GM23338 (cell line): ENCODE measurements around the gene ROBO1. TPM values are rescaled to one million over a fixed set of nuclear protein-coding genes. Genes with fewer than 3 reads are reported as not detected.

Experiments
- ATAC-seq: fragments of 200-7000 bp; cut with Tn5 transposase; 3 replicates; pipeline ENCODE4 v1.9.1; 2020
- DNase-seq: peaks from one replicate; pipeline ENCODE4 v3.0.0-alpha.2; 2015; ENCODE audit warnings: low spot score
- H2AFZ ChIP-seq: fragments of 200-600 bp; sonication (generic); 2 replicates; pipeline ENCODE4 v1.8.0; 2016; ENCODE audit warnings: antibody characterized with exemption, mild to moderate bottlenecking, moderate library complexity
- H3F3A ChIP-seq: fragments of 200-600 bp; sonication (generic); replicated peaks from 2 replicates; pipeline ENCODE4 v1.8.0; 2017; ENCODE audit warnings: antibody characterized with exemption, mixed run types, low read depth
- H3K27ac ChIP-seq: fragments of 200-600 bp; sonication (generic); 2 replicates; pipeline ENCODE4 v1.6.1; 2016; ENCODE audit warnings: low read depth
- H3K27me3 ChIP-seq: fragments of 200-600 bp; sonication (generic); 2 replicates; pipeline ENCODE4 v1.8.0; 2016; ENCODE audit warnings: mild to moderate bottlenecking, mixed run types, moderate library complexity; ENCODE audit not compliant: insufficient read depth
- H3K36me3 ChIP-seq: fragments of 200-600 bp; sonication (generic); 2 replicates; pipeline ENCODE4 v1.8.0; 2016; ENCODE audit warnings: mild to moderate bottlenecking; ENCODE audit not compliant: insufficient read depth
- H3K4me1 ChIP-seq: fragments of 200-600 bp; sonication (generic); 2 replicates; pipeline ENCODE4 v1.8.0; 2016; ENCODE audit warnings: mild to moderate bottlenecking, moderate library complexity; ENCODE audit not compliant: insufficient read depth
- H3K4me2 ChIP-seq: fragments of 200-600 bp; sonication (generic); 2 replicates; pipeline ENCODE4 v1.7.1; 2017; ENCODE audit warnings: mixed run types
- H3K4me3 ChIP-seq: fragments of 200-600 bp; sonication (generic); 2 replicates; pipeline ENCODE4 v1.6.1; 2016; ENCODE audit warnings: mixed run types
- H3K79me2 ChIP-seq: fragments of 200-600 bp; sonication (generic); replicated peaks from 2 replicates; pipeline ENCODE4 v1.8.0; 2017; ENCODE audit warnings: mild to moderate bottlenecking; ENCODE audit not compliant: insufficient read depth
- H3K9me2 ChIP-seq: fragments of 200-600 bp; sonication (generic); 2 replicates; pipeline ENCODE4 v1.8.0; 2017; ENCODE audit not compliant: insufficient read depth
- H4K20me1 ChIP-seq: fragments of 200-600 bp; sonication (generic); replicated peaks from 2 replicates; pipeline ENCODE4 v1.8.0; 2017; ENCODE audit warnings: mild to moderate bottlenecking; ENCODE audit not compliant: insufficient read depth
- H3K27ac Mint-ChIP-seq: 2 replicates; pipeline ENCODE4 v1.8.0; 2020; ENCODE audit warnings: inconsistent platforms, mild to moderate bottlenecking, moderate library complexity, mixed read lengths
- H3K27me3 Mint-ChIP-seq: 3 replicates; pipeline ENCODE4 v1.8.0; 2022; ENCODE audit warnings: low read depth, mild to moderate bottlenecking, moderate library complexity, mixed read lengths, inconsistent platforms; ENCODE audit not compliant: insufficient read depth, poor library complexity
- H3K36me3 Mint-ChIP-seq: 3 replicates; pipeline ENCODE4 v1.8.0; 2021; ENCODE audit warnings: low read depth, mild to moderate bottlenecking, inconsistent platforms, moderate library complexity, mixed read lengths
- H3K4me1 Mint-ChIP-seq: 3 replicates; pipeline ENCODE4 v1.8.0; 2020; ENCODE audit warnings: mild to moderate bottlenecking, inconsistent platforms, mixed read lengths
- H3K4me3 Mint-ChIP-seq: 3 replicates; pipeline ENCODE4 v1.8.0; 2021; ENCODE audit warnings: moderate library complexity, mild to moderate bottlenecking, inconsistent platforms, mixed read lengths
- H3K9me3 Mint-ChIP-seq: 3 replicates; pipeline ENCODE4 v1.8.0; 2020; ENCODE audit warnings: moderate library complexity, mild to moderate bottlenecking, inconsistent platforms, mixed read lengths
- EZH2phosphoT487 ChIP-seq: fragments of 200-600 bp; sonication (generic); IDR thresholded peaks from one replicate; pipeline ENCODE4 v1.8.1; 2018; ENCODE audit warnings: antibody characterized with exemption; ENCODE audit not compliant: unreplicated experiment
- JUNB ChIP-seq: IDR thresholded peaks from one replicate; pipeline ENCODE4 v1.6.1; 2016; ENCODE audit warnings: antibody characterized with exemption; ENCODE audit not compliant: unreplicated experiment
- STAT1 ChIP-seq: IDR thresholded peaks from one replicate; pipeline ENCODE4 v1.6.1; 2016; ENCODE audit warnings: antibody characterized with exemption; ENCODE audit not compliant: unreplicated experiment
- ZNF331 ChIP-seq: fragments of 250-450 bp; sonication (Bioruptor Pico); IDR thresholded peaks from 2 replicates; pipeline ENCODE4 v1.5.0; 2020; ENCODE audit warnings: low read depth, mild to moderate bottlenecking, moderate library complexity
- polyA plus RNA-seq: library from polyadenylated mRNA; unstranded; fragments of >200 nt; fragmentation: Nextera tagmentation; extraction: Ambion mirVana; gene quantifications from 2 replicates; pipeline ENCODE4 v1.2.1, GENCODE V29; 2016
- total RNA-seq: library from RNA; depleted of rRNA; stranded (reverse); fragments of >200 nt; shearing (Covaris generic); gene quantifications from 2 replicates; pipeline ENCODE4 v1.2.3, GENCODE V29; 2014
- TF ChIP-seq, protein P1 (sequence below), 2 experiments: fragments of 200-600 bp in 1 of 2; sonication (generic) in 1 of 2; conservative IDR thresholded peaks; 2 replicates each; pipeline versions ENCODE4 v1.5.1 to v1.6.1; 2016 to 2017; ENCODE audit warnings: antibody characterized with exemption in 2 of 2, low read depth in 2 of 2, mild to moderate bottlenecking in 2 of 2, moderate library complexity in 1 of 2
- TF ChIP-seq, protein P2 (sequence below): IDR thresholded peaks from 2 replicates; pipeline ENCODE4 v1.6.1; 2016; ENCODE audit warnings: antibody characterized with exemption
- TF ChIP-seq, protein P3 (sequence below): fragments of 250-450 bp; sonication (Bioruptor Pico); IDR thresholded peaks from 2 replicates; pipeline ENCODE4 v1.5.0; 2020; ENCODE audit warnings: mild to moderate bottlenecking, moderate library complexity

Gene ROBO1
- total and polyA plus RNA-seq, 2 experiments from 2014 or later: 19.2 to 78.3 TPM

DNA sequence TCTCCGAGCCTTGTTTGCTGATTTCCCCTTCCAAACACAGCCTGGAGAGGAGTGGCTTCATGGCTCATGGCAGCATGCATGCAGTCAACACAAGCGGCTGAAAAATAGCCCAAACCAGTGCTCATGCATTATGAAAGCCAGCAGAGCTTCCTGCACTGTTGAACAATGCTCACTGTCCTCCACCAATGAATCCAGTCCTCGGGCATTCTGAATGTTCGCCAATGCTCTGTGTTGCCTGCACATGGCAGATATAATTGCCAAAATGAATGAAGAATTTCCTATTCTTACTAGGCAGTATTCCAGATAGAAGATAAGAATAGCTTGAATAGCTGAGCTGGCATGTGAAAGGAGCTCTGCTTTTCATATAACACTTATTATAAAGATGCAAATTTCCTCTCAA, 252.7 kb downstream of the ROBO1 start (continued):
- TF ChIP-seq, protein P1, sequence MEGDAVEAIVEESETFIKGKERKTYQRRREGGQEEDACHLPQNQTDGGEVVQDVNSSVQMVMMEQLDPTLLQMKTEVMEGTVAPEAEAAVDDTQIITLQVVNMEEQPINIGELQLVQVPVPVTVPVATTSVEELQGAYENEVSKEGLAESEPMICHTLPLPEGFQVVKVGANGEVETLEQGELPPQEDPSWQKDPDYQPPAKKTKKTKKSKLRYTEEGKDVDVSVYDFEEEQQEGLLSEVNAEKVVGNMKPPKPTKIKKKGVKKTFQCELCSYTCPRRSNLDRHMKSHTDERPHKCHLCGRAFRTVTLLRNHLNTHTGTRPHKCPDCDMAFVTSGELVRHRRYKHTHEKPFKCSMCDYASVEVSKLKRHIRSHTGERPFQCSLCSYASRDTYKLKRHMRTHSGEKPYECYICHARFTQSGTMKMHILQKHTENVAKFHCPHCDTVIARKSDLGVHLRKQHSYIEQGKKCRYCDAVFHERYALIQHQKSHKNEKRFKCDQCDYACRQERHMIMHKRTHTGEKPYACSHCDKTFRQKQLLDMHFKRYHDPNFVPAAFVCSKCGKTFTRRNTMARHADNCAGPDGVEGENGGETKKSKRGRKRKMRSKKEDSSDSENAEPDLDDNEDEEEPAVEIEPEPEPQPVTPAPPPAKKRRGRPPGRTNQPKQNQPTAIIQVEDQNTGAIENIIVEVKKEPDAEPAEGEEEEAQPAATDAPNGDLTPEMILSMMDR (conservative IDR thresholded peaks at IDR 0.05; ENCODE audit: low read depth in 2 of 2): no peak
- TF ChIP-seq JUNB: no peak
- TF ChIP-seq, protein P2, sequence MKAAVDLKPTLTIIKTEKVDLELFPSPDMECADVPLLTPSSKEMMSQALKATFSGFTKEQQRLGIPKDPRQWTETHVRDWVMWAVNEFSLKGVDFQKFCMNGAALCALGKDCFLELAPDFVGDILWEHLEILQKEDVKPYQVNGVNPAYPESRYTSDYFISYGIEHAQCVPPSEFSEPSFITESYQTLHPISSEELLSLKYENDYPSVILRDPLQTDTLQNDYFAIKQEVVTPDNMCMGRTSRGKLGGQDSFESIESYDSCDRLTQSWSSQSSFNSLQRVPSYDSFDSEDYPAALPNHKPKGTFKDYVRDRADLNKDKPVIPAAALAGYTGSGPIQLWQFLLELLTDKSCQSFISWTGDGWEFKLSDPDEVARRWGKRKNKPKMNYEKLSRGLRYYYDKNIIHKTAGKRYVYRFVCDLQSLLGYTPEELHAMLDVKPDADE: no peak

DNA sequence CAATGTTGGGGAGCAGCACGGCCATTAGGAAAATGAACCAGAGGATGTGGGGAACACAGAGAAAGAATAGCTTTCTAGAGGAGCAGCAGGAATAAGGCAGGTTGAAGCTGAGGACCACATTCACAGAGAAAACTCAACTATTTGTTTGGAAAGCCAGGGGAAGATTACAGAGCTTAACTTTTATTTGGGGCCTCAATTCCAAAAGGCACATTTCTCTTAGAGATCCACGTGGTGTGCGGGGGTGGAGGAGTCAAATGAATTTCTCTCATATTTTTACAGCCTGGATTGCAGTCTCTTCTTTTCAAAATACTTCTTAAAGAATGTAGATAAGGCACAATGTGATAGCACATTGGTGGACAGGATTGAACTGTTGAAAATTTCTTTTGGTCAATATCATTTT, 253.7 kb downstream of the ROBO1 start:
- H4K20me1 ChIP-seq: no peaks in the 10 kb centered on the region
- no peaks in the 10 kb centered on the region for H3K36me3 ChIP-seq
- H3K4me1 Mint-ChIP-seq: peaks cover 6% of the 10 kb centered on the region; the same call in 2 of the 3 replicates
- H3K4me3 ChIP-seq: no peak overlapping the region
- H3K4me2 ChIP-seq: no peak overlapping the region
- DNase-seq (no peak), ATAC-seq (no peak)
- no peak overlapping the region for H3K27ac ChIP-seq
- no peaks in the 10 kb centered on the region for H3K9me2 ChIP-seq
- peak overlapping the region; percentile 73; the same call in 1 of the 2 replicates for H2AFZ ChIP-seq
- no peaks in the 10 kb centered on the region for H3K9me3 Mint-ChIP-seq
- no peaks in the 10 kb centered on the region for H3K27me3 ChIP-seq
- no peaks in the 10 kb centered on the region for H3K36me3 Mint-ChIP-seq
- no peak overlapping the region for H3K27ac Mint-ChIP-seq
- TF ChIP-seq STAT1 (no peak), EZH2phosphoT487 (no peak), ZNF331 (CRISPR knock-in tag) (no peak)
- TF ChIP-seq, protein P2: no peak
- TF ChIP-seq, protein P3, sequence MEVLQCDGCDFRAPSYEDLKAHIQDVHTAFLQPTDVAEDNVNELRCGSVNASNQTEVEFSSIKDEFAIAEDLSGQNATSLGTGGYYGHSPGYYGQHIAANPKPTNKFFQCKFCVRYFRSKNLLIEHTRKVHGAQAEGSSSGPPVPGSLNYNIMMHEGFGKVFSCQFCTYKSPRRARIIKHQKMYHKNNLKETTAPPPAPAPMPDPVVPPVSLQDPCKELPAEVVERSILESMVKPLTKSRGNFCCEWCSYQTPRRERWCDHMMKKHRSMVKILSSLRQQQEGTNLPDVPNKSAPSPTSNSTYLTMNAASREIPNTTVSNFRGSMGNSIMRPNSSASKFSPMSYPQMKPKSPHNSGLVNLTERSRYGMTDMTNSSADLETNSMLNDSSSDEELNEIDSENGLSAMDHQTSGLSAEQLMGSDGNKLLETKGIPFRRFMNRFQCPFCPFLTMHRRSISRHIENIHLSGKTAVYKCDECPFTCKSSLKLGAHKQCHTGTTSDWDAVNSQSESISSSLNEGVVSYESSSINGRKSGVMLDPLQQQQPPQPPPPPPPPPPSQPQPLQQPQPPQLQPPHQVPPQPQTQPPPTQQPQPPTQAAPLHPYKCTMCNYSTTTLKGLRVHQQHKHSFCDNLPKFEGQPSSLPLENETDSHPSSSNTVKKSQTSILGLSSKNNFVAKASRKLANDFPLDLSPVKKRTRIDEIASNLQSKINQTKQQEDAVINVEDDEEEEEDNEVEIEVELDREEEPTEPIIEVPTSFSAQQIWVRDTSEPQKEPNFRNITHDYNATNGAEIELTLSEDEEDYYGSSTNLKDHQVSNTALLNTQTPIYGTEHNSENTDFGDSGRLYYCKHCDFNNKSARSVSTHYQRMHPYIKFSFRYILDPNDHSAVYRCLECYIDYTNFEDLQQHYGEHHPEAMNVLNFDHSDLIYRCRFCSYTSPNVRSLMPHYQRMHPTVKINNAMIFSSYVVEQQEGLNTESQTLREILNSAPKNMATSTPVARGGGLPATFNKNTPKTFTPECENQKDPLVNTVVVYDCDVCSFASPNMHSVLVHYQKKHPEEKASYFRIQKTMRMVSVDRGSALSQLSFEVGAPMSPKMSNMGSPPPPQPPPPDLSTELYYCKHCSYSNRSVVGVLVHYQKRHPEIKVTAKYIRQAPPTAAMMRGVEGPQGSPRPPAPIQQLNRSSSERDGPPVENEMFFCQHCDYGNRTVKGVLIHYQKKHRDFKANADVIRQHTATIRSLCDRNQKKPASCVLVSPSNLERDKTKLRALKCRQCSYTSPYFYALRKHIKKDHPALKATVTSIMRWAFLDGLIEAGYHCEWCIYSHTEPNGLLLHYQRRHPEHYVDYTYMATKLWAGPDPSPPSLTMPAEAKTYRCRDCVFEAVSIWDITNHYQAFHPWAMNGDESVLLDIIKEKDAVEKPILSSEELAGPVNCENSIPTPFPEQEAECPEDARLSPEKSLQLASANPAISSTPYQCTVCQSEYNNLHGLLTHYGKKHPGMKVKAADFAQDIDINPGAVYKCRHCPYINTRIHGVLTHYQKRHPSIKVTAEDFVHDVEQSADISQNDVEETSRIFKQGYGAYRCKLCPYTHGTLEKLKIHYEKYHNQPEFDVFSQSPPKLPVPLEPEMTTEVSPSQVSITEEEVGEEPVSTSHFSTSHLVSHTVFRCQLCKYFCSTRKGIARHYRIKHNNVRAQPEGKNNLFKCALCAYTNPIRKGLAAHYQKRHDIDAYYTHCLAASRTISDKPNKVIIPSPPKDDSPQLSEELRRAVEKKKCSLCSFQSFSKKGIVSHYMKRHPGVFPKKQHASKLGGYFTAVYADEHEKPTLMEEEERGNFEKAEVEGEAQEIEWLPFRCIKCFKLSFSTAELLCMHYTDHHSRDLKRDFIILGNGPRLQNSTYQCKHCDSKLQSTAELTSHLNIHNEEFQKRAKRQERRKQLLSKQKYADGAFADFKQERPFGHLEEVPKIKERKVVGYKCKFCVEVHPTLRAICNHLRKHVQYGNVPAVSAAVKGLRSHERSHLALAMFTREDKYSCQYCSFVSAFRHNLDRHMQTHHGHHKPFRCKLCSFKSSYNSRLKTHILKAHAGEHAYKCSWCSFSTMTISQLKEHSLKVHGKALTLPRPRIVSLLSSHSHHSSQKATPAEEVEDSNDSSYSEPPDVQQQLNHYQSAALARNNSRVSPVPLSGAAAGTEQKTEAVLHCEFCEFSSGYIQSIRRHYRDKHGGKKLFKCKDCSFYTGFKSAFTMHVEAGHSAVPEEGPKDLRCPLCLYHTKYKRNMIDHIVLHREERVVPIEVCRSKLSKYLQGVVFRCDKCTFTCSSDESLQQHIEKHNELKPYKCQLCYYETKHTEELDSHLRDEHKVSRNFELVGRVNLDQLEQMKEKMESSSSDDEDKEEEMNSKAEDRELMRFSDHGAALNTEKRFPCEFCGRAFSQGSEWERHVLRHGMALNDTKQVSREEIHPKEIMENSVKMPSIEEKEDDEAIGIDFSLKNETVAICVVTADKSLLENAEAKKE: no peak
- peaks cover 10% of the 10 kb centered on the region for H3K4me1 ChIP-seq
- no peak overlapping the region for H3K4me3 Mint-ChIP-seq
- H3F3A ChIP-seq: no peaks in the 10 kb centered on the region
- H3K27me3 Mint-ChIP-seq: no peaks in the 10 kb centered on the region
- no peaks in the 10 kb centered on the region for H3K79me2 ChIP-seq
